HepG2 (cell line): ENCODE results near the gene SOX9. TPM values are rescaled to one million over a fixed set of nuclear protein-coding genes. Genes with fewer than 3 reads are reported as not detected.

Experiments
- ATRX ChIP-seq: sonication (generic); formaldehyde crosslinking; IDR thresholded peaks from 2 replicates; pipeline ENCODE4 v1.4.0; 2020; ENCODE audit warnings: missing genetic modification reagents, borderline replicate concordance
- ERF ChIP-seq: IDR thresholded peaks from 2 replicates; pipeline ENCODE4 v1.6.1; 2018; ENCODE audit warnings: missing biosample characterization, missing genetic modification reagents
- ETV5 ChIP-seq: IDR thresholded peaks from 2 replicates; pipeline ENCODE4 v1.6.1; 2018; ENCODE audit warnings: missing biosample characterization, missing genetic modification reagents, inconsistent platforms, borderline replicate concordance
- GTF2F1 ChIP-seq: fragments of 150-350 bp; IDR thresholded peaks from 2 replicates; pipeline ENCODE4 v1.6.1; 2014; ENCODE audit warnings: low read length
- HMG20B ChIP-seq: conservative IDR thresholded peaks from 2 replicates; pipeline ENCODE4 v1.6.1; 2016; ENCODE audit warnings: missing genetic modification reagents, missing compliant biosample characterization
- MBNL3 ChIP-seq: fragments of 250-450 bp; sonication (Bioruptor Pico); conservative IDR thresholded peaks from 2 replicates; pipeline ENCODE4 v1.8.0; 2022; ENCODE audit warnings: mild to moderate bottlenecking, inconsistent platforms
- NFE2 ChIP-seq: sonication (generic); formaldehyde crosslinking; IDR thresholded peaks from 2 replicates; pipeline ENCODE4 v1.4.0; 2020; ENCODE audit warnings: missing genetic modification reagents
- NFYB ChIP-seq: sonication (generic); formaldehyde crosslinking; IDR thresholded peaks from 2 replicates; pipeline ENCODE4 v1.4.0; 2020; ENCODE audit warnings: missing genetic modification reagents
- RAD51 ChIP-seq: fragments of 450-650 bp; IDR thresholded peaks from 2 replicates; pipeline ENCODE4 v1.6.1; 2016; ENCODE audit warnings: borderline replicate concordance
- SIN3B ChIP-seq: fragments of 150-350 bp; IDR thresholded peaks from 2 replicates; pipeline ENCODE4 v1.6.1; 2014; ENCODE audit warnings: low read length
- SIX4 ChIP-seq: sonication (generic); formaldehyde crosslinking; IDR thresholded peaks from 2 replicates; pipeline ENCODE4 v1.4.0; 2020; ENCODE audit warnings: missing genetic modification reagents
- SP4 ChIP-seq: sonication (generic); formaldehyde crosslinking; IDR thresholded peaks from 2 replicates; pipeline ENCODE4 v1.8.1; 2023; ENCODE audit warnings: mild to moderate bottlenecking, missing genetic modification reagents
- SRF ChIP-seq: IDR thresholded peaks from 2 replicates; pipeline ENCODE4 v1.6.1; 2011; ENCODE audit warnings: mild to moderate bottlenecking, low read depth, low read length, moderate library complexity
- ZC3H4 ChIP-seq: sonication (generic); formaldehyde crosslinking; IDR thresholded peaks from 2 replicates; pipeline ENCODE4 v1.4.0; 2020; ENCODE audit warnings: missing genetic modification reagents, borderline replicate concordance
- ZEB1 ChIP-seq: IDR thresholded peaks from 2 replicates; pipeline ENCODE4 v1.6.1; 2012; ENCODE audit warnings: mild to moderate bottlenecking, low read depth, inconsistent platforms; ENCODE audit not compliant: insufficient replicate concordance
- ZNF20 ChIP-seq: sonication (generic); formaldehyde crosslinking; IDR thresholded peaks from 2 replicates; pipeline ENCODE4 v1.4.0; 2020; ENCODE audit warnings: mild to moderate bottlenecking, moderate library complexity, missing genetic modification reagents
- ZNF570 ChIP-seq: sonication (generic); formaldehyde crosslinking; IDR thresholded peaks from 2 replicates; pipeline ENCODE4 v1.4.0; 2020; ENCODE audit warnings: mild to moderate bottlenecking, missing genetic modification reagents, borderline replicate concordance
- ZNF672 ChIP-seq: sonication (generic); formaldehyde crosslinking; IDR thresholded peaks from 2 replicates; pipeline ENCODE4 v1.8.1; 2022; ENCODE audit warnings: missing genetic modification reagents
- ZNF749 ChIP-seq: sonication (generic); formaldehyde crosslinking; IDR thresholded peaks from 2 replicates; pipeline ENCODE4 v1.8.0; 2022; ENCODE audit warnings: mild to moderate bottlenecking, missing genetic modification reagents, moderate library complexity, borderline replicate concordance
- ZNF792 ChIP-seq: IDR thresholded peaks from 2 replicates; pipeline ENCODE4 v1.6.1; 2016
- polyA plus RNA-seq, 8 experiments: library from polyadenylated mRNA; depleted of rRNA in 3 of 8; stranded (reverse) in 7 of 8; unstranded in 1 of 8; fragments of >200 nt; fragmentation: Illumina TruSeq in 4 of 8; extraction: Trizol in 4 of 8; gene quantifications; 2 replicates each; pipeline versions ENCODE4 v1.2.1 to v1.2.3, GENCODE V29; 2011 to 2016; ENCODE audit warnings: low read depth in 4 of 8, missing spikeins in 1 of 8, mixed read lengths in 1 of 8; ENCODE audit not compliant: insufficient read depth in 1 of 8
- total RNA-seq, 5 experiments: library from RNA; depleted of rRNA; stranded (reverse); fragments of >200 nt; fragmentation: Illumina TruSeq; extraction: Trizol; gene quantifications; 2 replicates each; pipeline ENCODE4 v1.2.3, GENCODE V29; 2016; ENCODE audit warnings: low read depth in 1 of 5
- TF ChIP-seq, protein P1 (sequence below): sonication (generic); formaldehyde crosslinking; IDR thresholded peaks from 2 replicates; pipeline ENCODE4 v1.4.0; 2020; ENCODE audit warnings: mild to moderate bottlenecking, low read depth, missing genetic modification reagents
- TF ChIP-seq, protein P2 (sequence below): sonication (generic); formaldehyde crosslinking; IDR thresholded peaks from 2 replicates; pipeline ENCODE4 v1.5.0; 2020; ENCODE audit warnings: mild to moderate bottlenecking, missing genetic modification reagents
- TF ChIP-seq, protein P3 (sequence below): sonication (generic); formaldehyde crosslinking; IDR thresholded peaks from 2 replicates; pipeline ENCODE4 v1.8.0; 2023; ENCODE audit warnings: mild to moderate bottlenecking, missing genetic modification reagents
- TF ChIP-seq, protein P4 (sequence below): sonication (generic); formaldehyde crosslinking; IDR thresholded peaks from 2 replicates; pipeline ENCODE4 v1.5.0; 2020; ENCODE audit warnings: missing genetic modification reagents

SOX9 gene
- total and polyA plus RNA-seq, 2 of the 13 experiments (the other 11 are each of a cell fraction or from before 2014, with no cell fraction given) = 16.1 to 27.6 TPM

DNA sequence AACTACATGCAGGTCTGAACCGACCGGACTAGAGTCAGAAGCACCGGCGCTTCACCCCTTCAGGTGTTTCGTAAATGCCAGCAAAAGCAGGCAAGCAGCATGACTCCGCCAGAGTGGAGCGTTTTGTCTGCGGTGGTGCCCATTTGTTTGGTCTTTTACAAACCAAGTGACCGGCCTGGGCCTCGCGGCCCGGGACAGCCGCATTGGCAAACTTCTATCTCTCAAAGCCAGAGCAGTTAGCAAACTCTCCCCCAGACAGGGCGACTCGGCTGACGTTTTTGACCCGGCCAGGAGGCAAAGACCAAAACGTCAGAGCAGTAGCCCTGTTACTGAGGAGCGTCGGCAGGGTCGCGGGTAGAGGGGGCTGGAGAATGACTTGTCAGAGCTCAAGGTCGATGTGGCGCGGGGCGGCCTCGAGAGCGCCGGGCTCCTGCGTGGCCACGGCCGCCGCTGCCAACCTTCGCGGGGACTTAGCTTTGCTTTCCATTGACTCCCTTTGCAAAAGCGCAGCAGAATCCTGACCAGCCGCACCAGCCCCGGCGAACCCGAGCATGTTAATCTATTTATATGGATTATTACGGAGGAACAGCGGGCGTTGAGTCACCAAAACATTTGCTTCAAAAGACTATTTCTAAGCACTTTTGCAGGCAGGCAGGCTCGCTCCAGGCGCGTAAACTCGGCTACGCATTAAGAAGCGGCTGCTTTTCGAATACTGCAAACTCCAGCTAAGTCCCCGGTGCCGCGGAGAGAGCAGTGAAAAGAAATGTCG is 763 bp upstream of the SOX9 start (continued):
- TF ChIP-seq, protein P1, sequence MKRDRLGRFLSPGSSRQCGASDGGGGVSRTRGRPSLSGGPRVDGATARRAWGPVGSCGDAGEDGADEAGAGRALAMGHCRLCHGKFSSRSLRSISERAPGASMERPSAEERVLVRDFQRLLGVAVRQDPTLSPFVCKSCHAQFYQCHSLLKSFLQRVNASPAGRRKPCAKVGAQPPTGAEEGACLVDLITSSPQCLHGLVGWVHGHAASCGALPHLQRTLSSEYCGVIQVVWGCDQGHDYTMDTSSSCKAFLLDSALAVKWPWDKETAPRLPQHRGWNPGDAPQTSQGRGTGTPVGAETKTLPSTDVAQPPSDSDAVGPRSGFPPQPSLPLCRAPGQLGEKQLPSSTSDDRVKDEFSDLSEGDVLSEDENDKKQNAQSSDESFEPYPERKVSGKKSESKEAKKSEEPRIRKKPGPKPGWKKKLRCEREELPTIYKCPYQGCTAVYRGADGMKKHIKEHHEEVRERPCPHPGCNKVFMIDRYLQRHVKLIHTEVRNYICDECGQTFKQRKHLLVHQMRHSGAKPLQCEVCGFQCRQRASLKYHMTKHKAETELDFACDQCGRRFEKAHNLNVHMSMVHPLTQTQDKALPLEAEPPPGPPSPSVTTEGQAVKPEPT (CRISPR knock-in tag) = peak; percentile 74; the same call in 1 of the 2 replicates
- no peak for TF ChIP-seq ZNF672 (CRISPR knock-in tag)
- no peak for TF ChIP-seq MBNL3
- no peak for TF ChIP-seq HMG20B (CRISPR knock-in tag)
- TF ChIP-seq, protein P2, sequence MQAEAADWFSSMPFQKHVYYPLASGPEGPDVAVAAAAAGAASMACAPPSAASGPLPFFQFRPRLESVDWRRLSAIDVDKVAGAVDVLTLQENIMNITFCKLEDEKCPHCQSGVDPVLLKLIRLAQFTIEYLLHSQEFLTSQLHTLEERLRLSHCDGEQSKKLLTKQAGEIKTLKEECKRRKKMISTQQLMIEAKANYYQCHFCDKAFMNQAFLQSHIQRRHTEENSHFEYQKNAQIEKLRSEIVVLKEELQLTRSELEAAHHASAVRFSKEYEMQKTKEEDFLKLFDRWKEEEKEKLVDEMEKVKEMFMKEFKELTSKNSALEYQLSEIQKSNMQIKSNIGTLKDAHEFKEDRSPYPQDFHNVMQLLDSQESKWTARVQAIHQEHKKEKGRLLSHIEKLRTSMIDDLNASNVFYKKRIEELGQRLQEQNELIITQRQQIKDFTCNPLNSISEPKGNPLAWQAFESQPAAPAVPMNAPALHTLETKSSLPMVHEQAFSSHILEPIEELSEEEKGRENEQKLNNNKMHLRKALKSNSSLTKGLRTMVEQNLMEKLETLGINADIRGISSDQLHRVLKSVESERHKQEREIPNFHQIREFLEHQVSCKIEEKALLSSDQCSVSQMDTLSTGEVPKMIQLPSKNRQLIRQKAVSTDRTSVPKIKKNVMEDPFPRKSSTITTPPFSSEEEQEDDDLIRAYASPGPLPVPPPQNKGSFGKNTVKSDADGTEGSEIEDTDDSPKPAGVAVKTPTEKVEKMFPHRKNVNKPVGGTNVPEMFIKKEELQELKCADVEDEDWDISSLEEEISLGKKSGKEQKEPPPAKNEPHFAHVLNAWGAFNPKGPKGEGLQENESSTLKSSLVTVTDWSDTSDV (CRISPR knock-in tag) = 0 out of 2 replicates have a peak, but pooled peaks have one; percentile 66
- no peak for TF ChIP-seq ZNF749 (CRISPR knock-in tag)
- TF ChIP-seq ZNF20 (CRISPR knock-in tag) = no peak
- TF ChIP-seq GTF2F1 = no peak
- peak; percentile 94 for TF ChIP-seq ZNF792
- no peak for TF ChIP-seq ETV5 (CRISPR knock-in tag)
- no peak for TF ChIP-seq NFYB (CRISPR knock-in tag)
- no peak for TF ChIP-seq SP4 (CRISPR knock-in tag)
- 0 out of 2 replicates have a peak, but pooled peaks have one; percentile 33 for TF ChIP-seq SIX4 (CRISPR knock-in tag)
- TF ChIP-seq, protein P3, sequence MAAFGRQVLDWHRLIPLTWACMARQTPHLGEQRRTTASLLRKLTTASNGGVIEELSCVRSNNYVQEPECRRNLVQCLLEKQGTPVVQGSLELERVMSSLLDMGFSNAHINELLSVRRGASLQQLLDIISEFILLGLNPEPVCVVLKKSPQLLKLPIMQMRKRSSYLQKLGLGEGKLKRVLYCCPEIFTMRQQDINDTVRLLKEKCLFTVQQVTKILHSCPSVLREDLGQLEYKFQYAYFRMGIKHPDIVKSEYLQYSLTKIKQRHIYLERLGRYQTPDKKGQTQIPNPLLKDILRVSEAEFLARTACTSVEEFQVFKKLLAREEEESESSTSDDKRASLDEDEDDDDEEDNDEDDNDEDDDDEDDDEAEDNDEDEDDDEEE (CRISPR knock-in tag) = no peak
- TF ChIP-seq SIN3B = peak; percentile 28; the same call in 1 of the 2 replicates
- TF ChIP-seq, protein P4, sequence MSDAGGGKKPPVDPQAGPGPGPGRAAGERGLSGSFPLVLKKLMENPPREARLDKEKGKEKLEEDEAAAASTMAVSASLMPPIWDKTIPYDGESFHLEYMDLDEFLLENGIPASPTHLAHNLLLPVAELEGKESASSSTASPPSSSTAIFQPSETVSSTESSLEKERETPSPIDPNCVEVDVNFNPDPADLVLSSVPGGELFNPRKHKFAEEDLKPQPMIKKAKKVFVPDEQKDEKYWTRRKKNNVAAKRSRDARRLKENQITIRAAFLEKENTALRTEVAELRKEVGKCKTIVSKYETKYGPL = no peak; the same call in 1 of the 2 replicates
- TF ChIP-seq NFE2 (CRISPR knock-in tag) = 0 out of 2 replicates have a peak, but pooled peaks have one; percentile 19
- no peak for TF ChIP-seq RAD51
- TF ChIP-seq ERF (CRISPR knock-in tag) = peak; percentile 85
- TF ChIP-seq ATRX = no peak
- peak; percentile 74 for TF ChIP-seq ZC3H4
- peak; percentile 32 for TF ChIP-seq ZEB1
- TF ChIP-seq SRF = no peak
- no peak for TF ChIP-seq ZNF570
